ENCODE results near the gene DOC2B. TPM values are rescaled to one million over a fixed set of nuclear protein-coding genes. Genes with fewer than 3 reads are reported as not detected.

DOC2B gene
- total RNA-seq, 2 donors from 2014 or later, result 0.45 to 1.3 TPM

- no peak overlapping the region for H3K4me3 Mint-ChIP-seq
- no peaks in the 10 kb centered on the region for H3K9me3 Mint-ChIP-seq
- peaks cover 3% of the 10 kb centered on the region for H3K27me3 Mint-ChIP-seq
- ATAC-seq (replicated peaks), result no peak
- H3K4me1 Mint-ChIP-seq, result no peaks in the 10 kb centered on the region
- H3K36me3 Mint-ChIP-seq (ENCODE audit: low read depth), result no peaks in the 10 kb centered on the region
- no peak overlapping the region for H3K27ac Mint-ChIP-seq
Observed at GRCh38 chr17:151886-152859, 29.3 kb downstream of the DOC2B start.

- no peak for ATAC-seq (replicated peaks)
- no peak overlapping the region for H3K4me3 Mint-ChIP-seq
- H3K4me1 Mint-ChIP-seq, result no peaks in the 10 kb centered on the region
- no peaks in the 10 kb centered on the region for H3K9me3 Mint-ChIP-seq
- H3K27ac Mint-ChIP-seq, result no peak overlapping the region
- H3K27me3 Mint-ChIP-seq, result peaks cover 3% of the 10 kb centered on the region
- no peaks in the 10 kb centered on the region for H3K36me3 Mint-ChIP-seq (ENCODE audit: low read depth)
Observed at GRCh38 chr17:151004-151403, 30.4 kb downstream of the DOC2B start.

DNA sequence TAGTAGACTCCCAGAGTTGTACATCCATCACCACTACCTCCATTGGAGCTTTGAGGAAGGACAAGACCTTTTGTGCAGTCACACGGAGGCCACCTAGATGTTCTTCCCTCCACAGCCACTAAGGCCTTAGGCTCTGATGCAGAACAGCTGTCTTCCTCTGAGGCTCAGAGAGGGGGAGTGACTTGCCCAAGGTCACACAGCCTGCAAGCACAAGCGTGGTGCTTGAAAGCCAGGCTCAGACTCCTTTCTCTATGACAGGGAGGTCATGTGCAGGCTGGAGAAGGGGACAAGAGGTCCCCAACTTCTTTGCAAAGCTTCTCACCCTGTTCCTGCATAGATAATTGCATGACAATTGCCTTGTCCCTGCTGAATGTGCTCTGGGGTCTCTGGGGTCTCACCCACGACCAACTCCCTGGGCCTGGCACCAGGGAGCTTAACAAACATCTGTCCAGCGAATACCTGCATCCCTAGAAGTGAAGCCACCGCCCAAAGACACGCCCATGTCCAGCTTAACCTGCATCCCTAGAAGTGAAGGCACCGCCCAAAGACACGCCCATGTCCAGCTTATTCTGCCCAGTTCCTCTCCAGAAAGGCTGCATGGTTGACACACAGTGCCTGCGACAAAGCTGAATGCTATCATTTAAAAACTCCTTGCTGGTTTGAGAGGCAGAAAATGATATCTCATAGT, 31.4 kb downstream of the DOC2B start:
- no peak overlapping the region for H3K27ac Mint-ChIP-seq
- H3K36me3 Mint-ChIP-seq (ENCODE audit: low read depth), result no peaks in the 10 kb centered on the region
- H3K27me3 Mint-ChIP-seq, result peaks cover 3% of the 10 kb centered on the region
- H3K4me3 Mint-ChIP-seq, result no peak overlapping the region
- no peaks in the 10 kb centered on the region for H3K4me1 Mint-ChIP-seq
- H3K9me3 Mint-ChIP-seq, result no peaks in the 10 kb centered on the region
- ATAC-seq (replicated peaks), result no peak

- no peaks in the 10 kb centered on the region for H3K36me3 Mint-ChIP-seq (ENCODE audit: low read depth)
- H3K4me1 Mint-ChIP-seq, result no peaks in the 10 kb centered on the region
Observed at GRCh38 chr17:149231-149630, 32.2 kb downstream of the DOC2B start.

GRCh38 chr17:148757-149156, 32.7 kb downstream of the DOC2B start:
- Mint-ChIP-seq H3K4me3 (no peak overlapping the region), H3K27ac (no peak overlapping the region), H3K9me3 (no peaks in the 10 kb centered on the region), H3K36me3 (ENCODE audit: low read depth) (no peaks in the 10 kb centered on the region), H3K27me3 (peaks cover under 1% of the 10 kb centered on the region), H3K4me1 (no peaks in the 10 kb centered on the region)
- no peak for ATAC-seq (replicated peaks)

More at GRCh38 chr17:149231-149630, 32.2 kb downstream of the DOC2B start:
- Mint-ChIP-seq H3K9me3 (no peaks in the 10 kb centered on the region), H3K27ac (no peak overlapping the region), H3K27me3 (peaks cover 3% of the 10 kb centered on the region), H3K4me3 (no peak overlapping the region)
- no peak for ATAC-seq (replicated peaks)

GRCh38 chr17:147796-148740, 33.4 kb downstream of the DOC2B start:
- no peak for ATAC-seq (replicated peaks)
- Mint-ChIP-seq H3K27me3 (no peaks in the 10 kb centered on the region), H3K36me3 (ENCODE audit: low read depth) (no peaks in the 10 kb centered on the region), H3K4me1 (no peaks in the 10 kb centered on the region), H3K4me3 (no peak overlapping the region), H3K27ac (no peak overlapping the region), H3K9me3 (no peaks in the 10 kb centered on the region)

DNA sequence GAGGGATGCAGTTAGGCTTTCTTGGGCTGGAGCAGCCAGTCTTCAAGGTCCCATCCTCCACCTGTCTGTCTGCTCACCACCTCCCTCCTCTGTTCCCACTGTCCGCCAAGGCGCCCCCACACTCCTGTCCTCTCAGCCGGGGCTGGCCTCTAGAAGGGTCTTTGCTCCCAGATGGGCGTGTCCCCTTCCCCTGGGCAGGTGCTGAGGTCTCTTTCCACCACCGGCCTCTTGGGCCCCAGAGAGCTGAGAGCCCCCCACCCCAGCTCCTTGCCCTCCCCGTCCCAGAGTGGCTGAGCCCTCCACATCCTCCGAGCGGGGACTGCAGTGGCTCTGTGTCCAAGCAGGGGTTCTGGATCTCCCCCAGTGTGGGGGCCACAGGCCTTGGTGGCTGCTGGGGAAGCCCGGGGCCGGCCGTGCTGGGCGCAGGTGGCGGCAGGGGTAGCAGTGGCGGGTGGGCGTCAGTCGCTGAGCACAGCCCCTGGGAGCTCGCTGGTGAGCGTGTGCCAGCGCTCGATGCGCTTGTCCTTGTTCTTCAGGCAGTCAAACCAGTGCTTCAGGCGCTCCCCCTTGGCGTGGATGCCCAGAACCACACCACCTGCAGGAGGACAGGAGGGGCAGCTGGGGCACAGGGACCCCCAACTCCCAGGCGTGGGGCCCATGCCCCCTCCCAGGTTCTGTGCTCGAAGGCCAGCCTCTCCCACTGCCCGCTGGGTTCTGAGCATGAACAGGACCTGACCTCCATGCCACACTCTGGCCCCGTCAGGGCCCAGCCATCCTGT, 34.3 kb downstream of the DOC2B start:
- H3K4me3 Mint-ChIP-seq, result no peak overlapping the region
- no peak overlapping the region for H3K27ac Mint-ChIP-seq
- H3K27me3 Mint-ChIP-seq, result peaks cover 1% of the 10 kb centered on the region
- ATAC-seq (replicated peaks), result no peak
- no peaks in the 10 kb centered on the region for H3K9me3 Mint-ChIP-seq
- no peaks in the 10 kb centered on the region for H3K36me3 Mint-ChIP-seq (ENCODE audit: low read depth)
- no peaks in the 10 kb centered on the region for H3K4me1 Mint-ChIP-seq

- no peak for ATAC-seq (replicated peaks)
- Mint-ChIP-seq H3K4me1 (no peaks in the 10 kb centered on the region), H3K27ac (no peak overlapping the region), H3K27me3 (peaks cover 4% of the 10 kb centered on the region), H3K36me3 (ENCODE audit: low read depth) (no peaks in the 10 kb centered on the region), H3K9me3 (no peaks in the 10 kb centered on the region), H3K4me3 (no peak overlapping the region)
Observed at GRCh38 chr17:146546-146945, 34.9 kb downstream of the DOC2B start.

- Mint-ChIP-seq H3K27ac (no peak overlapping the region), H3K9me3 (no peaks in the 10 kb centered on the region), H3K27me3 (peaks cover 4% of the 10 kb centered on the region), H3K4me3 (no peak overlapping the region), H3K36me3 (ENCODE audit: low read depth) (no peaks in the 10 kb centered on the region), H3K4me1 (no peaks in the 10 kb centered on the region)
- ATAC-seq (replicated peaks), result no peak
Observed at GRCh38 chr17:145671-146541, 35.5 kb downstream of the DOC2B start.

- no peaks in the 10 kb centered on the region for H3K4me1 Mint-ChIP-seq
- no peak for ATAC-seq (replicated peaks)
- no peaks in the 10 kb centered on the region for H3K9me3 Mint-ChIP-seq
- no peak overlapping the region for H3K4me3 Mint-ChIP-seq
- H3K27ac Mint-ChIP-seq, result no peak overlapping the region
- H3K36me3 Mint-ChIP-seq (ENCODE audit: low read depth), result no peaks in the 10 kb centered on the region
- peaks cover 4% of the 10 kb centered on the region for H3K27me3 Mint-ChIP-seq
Observed at GRCh38 chr17:144936-145670, 36.3 kb downstream of the DOC2B start.

DNA sequence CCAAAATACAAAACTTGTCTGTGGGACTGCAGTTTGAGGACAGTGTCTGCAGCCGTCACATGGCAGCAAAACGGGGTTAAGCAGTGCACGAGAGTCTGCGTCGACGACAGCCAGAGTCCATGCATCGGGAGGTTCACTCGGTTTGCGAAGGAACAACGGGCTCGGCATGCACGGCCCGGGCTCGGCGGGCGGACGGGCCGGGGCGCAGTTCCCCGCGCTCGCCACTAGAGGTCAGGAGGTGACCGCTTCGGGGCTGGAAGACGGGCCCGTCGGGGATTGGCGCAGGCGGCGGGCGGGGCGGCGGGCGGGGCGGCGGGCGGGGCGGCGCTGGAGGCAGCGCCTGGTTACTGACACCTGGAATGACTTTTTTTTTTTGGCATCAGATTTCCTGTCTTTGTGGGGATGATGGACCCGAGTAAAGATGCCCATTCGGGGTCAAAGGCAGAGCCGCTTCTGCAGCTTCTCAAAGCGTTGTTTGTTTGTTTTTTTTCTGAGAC, 37.6 kb downstream of the DOC2B start:
- Mint-ChIP-seq H3K4me3 (no peak overlapping the region), H3K27me3 (peaks cover 4% of the 10 kb centered on the region), H3K27ac (no peak overlapping the region), H3K9me3 (no peaks in the 10 kb centered on the region), H3K36me3 (ENCODE audit: low read depth) (no peaks in the 10 kb centered on the region), H3K4me1 (no peaks in the 10 kb centered on the region)
- ATAC-seq (replicated peaks), result peak; percentile 93
